NB4 (cell line): ENCODE measurements around the gene MLLT3.

Experiments
- MYC ChIP-seq: IDR thresholded peaks from 2 replicates; pipeline ENCODE4 v1.6.1; 2011; ENCODE audit warnings: low read depth, low read length
- TF ChIP-seq, protein P1 (sequence below): IDR thresholded peaks from one replicate; pipeline ENCODE4 v1.5.1; 2012; ENCODE audit warnings: low read depth, low read length

DNA sequence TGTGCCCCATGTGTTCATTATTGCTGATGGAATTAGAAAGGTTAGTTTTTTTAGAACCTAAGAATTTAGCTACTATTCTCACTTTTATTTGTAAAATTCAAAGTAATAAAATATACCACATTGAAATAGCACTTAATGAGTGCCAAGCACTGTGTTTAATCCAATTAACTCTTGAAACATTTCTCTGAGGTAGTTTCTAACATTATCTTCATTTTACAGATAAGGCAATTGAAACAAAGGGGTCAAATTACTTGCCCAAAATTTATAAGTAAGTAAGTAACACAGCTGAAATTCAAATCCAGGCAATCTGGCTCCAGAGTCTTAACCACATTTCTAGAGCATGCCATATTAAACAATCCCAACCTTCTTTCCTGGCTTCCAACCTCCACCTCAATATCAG lies 84.2 kb downstream of the MLLT3 start:
- TF ChIP-seq, protein P1, sequence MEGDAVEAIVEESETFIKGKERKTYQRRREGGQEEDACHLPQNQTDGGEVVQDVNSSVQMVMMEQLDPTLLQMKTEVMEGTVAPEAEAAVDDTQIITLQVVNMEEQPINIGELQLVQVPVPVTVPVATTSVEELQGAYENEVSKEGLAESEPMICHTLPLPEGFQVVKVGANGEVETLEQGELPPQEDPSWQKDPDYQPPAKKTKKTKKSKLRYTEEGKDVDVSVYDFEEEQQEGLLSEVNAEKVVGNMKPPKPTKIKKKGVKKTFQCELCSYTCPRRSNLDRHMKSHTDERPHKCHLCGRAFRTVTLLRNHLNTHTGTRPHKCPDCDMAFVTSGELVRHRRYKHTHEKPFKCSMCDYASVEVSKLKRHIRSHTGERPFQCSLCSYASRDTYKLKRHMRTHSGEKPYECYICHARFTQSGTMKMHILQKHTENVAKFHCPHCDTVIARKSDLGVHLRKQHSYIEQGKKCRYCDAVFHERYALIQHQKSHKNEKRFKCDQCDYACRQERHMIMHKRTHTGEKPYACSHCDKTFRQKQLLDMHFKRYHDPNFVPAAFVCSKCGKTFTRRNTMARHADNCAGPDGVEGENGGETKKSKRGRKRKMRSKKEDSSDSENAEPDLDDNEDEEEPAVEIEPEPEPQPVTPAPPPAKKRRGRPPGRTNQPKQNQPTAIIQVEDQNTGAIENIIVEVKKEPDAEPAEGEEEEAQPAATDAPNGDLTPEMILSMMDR: no peak
- no peak for TF ChIP-seq MYC
